GM19452 (cell line): ENCODE data around the gene ABCC6.
"Not testable (repeated sequence)": the region's sequence is repeated elsewhere in the genome, so short reads cannot be mapped to it uniquely, and the experiment has no call there.

Experiments used
- ATAC-seq: cut with Tn5 transposase; IDR thresholded peaks from one replicate; pipeline ENCODE4 v1.9.1; 2021; ENCODE audit not compliant: unreplicated experiment

ABCC6 gene

GRCh38 chr16:16120044-16120381 lies 103.3 kb downstream of the ABCC6 start:
- no peak for ATAC-seq

GRCh38 chr16:16118337-16118736 lies 105.0 kb downstream of the ABCC6 start:
- ATAC-seq = no peak

DNA sequence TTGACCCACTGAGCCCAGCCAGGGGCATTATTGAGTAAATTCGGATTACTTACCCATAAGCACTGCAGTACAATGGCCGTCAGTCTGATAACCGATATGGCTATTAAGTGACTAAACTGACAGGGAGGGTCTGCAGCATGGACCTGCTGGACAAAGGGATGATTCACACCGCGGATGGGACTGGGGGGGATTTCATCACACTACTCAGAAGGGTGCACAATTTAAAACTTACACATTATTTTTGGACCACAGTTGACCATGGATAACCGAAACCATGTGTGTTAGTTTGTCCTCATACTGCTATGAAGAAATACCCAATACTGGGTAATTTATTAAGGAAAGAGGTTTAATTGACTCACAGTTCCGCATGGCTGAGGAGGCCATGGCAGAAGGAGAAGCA lies 106.5 kb downstream of the ABCC6 start:
- ATAC-seq = no peak

GRCh38 chr16:16113076-16113475 lies 110.2 kb downstream of the ABCC6 start:
- no peak for ATAC-seq

GRCh38 chr16:16112450-16113053 lies 110.7 kb downstream of the ABCC6 start:
- no peak for ATAC-seq

DNA sequence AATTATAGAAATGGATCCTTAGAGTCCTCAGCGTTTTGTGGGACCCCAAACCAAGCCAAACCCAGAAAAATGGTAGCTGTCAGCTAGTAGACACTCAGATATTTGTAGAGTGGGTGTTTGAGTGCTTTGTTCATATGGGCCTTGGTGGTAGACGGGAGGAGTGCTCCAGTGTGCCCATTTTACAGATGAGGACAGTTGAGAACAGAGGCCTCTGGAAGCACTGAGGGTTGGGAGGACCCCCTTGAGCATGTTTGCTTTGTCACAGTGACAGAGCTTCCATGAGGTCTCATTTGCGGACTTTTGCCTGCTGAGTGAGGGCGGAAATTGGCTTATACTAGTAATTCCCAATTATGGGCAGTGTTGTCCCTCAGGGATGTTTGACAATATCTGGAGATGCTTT lies 111.7 kb downstream of the ABCC6 start:
- no peak for ATAC-seq

DNA sequence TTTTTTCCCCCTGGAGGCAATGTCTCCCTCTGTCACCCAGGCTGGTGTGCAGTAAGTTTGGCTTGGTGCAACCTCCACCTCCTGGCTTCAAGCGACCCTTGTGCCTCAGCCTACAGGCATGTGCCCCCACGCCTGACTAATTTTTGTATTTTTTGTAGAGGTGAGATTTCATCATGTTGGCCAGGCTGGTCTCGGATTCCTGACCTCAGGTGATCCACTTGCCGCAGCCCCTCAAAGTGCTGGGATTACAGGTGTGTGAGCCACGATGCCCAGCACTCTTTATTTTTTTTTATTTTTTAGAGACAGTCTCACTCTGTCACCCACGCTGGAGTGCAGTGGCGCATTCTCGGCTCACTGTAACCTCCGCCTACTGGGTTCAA lies 113.2 kb downstream of the ABCC6 start:
- no peak for ATAC-seq

DNA sequence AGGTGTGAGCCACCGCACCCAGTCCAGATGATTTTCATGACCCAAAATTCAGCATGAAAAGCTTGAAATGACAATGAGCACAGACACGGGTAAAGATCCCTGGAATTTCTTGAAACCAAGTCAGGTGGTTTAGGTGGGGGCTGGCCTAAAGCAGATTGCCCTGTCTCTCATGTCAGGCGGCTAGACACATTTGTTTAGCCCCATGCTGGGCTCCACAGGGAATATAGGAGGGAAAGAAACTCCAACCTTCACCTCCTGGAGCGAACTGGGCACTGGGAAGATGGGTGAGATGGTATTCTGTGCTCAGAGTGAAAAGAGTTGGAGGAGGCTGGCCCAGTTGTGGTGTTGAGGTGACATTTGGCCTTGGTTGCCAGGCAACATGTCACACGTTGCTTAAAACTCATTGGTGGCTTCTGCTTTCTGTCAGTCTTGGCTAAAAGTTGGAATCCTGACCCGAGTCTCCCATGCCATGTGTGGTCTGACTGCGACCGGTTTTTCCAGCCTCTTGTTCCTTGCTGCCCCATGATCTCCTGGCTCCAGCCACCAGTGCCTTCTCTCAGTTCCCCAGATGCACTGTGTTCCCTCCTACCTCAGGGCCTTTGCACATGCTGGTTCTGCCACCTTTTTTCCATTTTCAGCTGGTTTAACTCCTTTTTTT lies 113.7 kb downstream of the ABCC6 start:
- ATAC-seq = no peak

- no peak for ATAC-seq
Measured at GRCh38 chr16:16108759-16109158, 114.5 kb downstream of the ABCC6 start.

- ATAC-seq = no peak
Measured at GRCh38 chr16:16107839-16108238, 115.5 kb downstream of the ABCC6 start.

DNA sequence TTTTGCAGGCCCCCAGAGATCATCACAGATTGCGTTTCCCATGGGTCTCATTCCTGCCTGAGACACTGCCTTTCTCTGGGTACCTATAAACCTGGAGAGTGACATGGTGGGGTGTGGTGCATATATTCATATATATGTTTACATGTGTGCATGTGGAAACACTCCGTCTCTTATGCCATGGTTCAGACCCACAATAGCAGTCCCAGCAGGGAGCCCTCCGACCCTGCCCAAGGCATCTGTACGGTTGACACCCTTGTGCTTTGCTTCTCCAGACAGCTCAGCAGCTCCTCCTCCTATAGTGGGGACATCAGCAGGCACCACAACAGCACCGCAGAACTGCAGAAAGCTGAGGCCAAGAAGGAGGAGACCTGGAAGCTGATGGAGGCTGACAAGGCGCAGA lies 116.8 kb downstream of the ABCC6 start:
- ATAC-seq = no peak

DNA sequence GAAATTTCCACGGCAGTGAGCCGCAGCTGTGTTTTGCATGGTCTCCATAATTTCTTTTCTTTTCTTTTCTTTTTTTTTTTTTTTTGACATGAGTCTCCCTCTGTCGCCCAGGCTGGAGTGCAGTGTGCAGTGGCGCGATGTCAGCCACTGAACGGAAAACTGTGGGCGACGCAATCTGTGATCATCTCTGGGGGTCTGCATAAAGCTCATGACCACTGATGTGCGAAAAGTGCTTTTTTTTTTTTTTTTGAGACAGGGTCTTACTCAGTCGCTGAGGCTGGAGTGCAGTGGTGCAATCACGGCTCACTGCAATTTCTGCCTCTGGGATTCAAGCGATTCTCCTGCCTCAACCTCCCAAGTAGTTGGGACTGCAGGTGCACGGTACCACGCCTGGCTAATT lies 117.6 kb downstream of the ABCC6 start:
- ATAC-seq = no peak

DNA sequence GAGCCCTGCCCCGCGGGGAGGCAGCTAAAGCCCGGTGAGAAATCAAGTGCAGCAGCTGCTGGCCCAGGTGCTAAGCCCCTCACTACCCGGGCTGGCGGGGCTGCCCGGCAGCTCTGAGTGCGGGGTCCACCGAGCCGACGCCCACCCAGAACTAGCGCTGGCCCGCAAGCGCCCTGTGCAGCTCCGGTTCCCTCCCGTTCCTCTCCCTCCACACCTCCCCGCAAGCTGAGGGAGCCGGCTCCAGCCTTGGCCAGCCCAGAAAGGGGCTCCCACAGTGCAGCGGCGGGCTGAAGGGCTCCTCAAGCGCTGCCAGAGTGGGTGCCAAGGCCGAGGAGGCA lies 118.5 kb downstream of the ABCC6 start:
- ATAC-seq = not testable (repeated sequence)

DNA sequence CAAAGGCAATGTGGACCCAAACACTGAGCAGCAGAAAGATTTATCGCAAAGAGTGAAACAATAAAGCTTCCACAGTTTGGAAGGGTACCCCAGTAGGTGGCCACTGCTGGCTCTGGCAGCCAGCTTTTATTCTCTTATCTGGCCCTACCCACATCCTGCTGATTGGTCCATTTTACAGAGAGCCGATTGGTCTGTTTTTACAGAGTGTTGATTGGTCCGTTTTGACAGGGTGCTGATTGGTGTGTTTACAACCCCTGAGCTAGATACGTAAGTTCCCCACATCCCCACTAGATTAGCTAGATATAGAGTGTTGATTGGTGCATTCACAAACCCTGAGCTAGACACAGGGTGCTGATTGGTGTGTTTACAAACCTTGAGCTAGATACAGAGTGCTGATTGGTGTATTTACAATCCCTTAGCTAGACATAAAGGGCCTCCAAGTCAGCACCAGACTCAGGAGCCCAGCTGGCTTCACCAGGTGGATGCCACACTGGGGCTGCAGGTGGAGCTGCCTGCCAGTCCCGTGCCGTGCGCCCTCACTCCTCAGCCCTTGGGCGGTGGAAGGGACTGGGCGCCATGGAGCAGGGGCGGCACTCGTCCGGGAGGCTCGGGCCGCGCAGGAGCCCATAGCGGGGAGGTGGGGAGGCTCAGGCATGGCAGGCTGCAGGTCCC lies 119.0 kb downstream of the ABCC6 start:
- ATAC-seq = not testable (repeated sequence)

- ATAC-seq = no peak
Measured at GRCh38 chr16:16102738-16103137, 120.6 kb downstream of the ABCC6 start.

DNA sequence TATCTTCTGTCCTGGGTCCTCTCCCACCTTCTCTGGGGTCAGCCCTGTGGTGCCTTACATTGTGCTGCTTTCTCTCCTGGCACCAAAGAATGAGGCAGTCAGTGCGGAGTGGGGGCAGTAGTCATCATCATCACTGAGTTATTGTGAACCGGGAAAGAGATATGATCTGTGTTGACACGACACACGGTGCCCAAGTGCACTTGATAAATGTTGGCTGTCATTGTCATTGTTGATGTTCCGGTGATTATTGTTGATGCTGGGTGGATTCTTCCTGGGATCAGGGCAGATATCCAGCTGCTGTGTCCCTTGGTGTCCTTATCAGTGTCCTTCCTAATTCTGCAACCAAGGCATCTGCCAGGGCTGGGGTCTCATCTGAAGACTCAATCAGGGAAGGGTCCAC lies 121.7 kb downstream of the ABCC6 start:
- ATAC-seq = no peak

GRCh38 chr16:16100631-16101030 lies 122.7 kb downstream of the ABCC6 start:
- ATAC-seq = no peak

- ATAC-seq = no peak
Measured at GRCh38 chr16:16099320-16099719, 124.0 kb downstream of the ABCC6 start.
